ENCODE measurements around the gene TMIGD3.
A peak's percentile ranks its signal among the peaks of the same experiment; 100 is the strongest.
"Not testable (repeated sequence)": the region's sequence is repeated elsewhere in the genome, so short reads cannot be mapped to it uniquely, and the experiment has no call there.

TMIGD3 gene
- 0 reads per million in 3 donors for total RNA-seq

GRCh38 chr1:111503585-111504060, at the start of gene TMIGD3, which contains the start of gene ADORA3:
Gene TMIGD3, minus strand, starts transcription at chr1:111503633. Its CDS starts 279 bp downstream, at chr1:111503354.
Gene ADORA3, minus strand, starts transcription at chr1:111503633. Its CDS starts 279 bp downstream, at chr1:111503354.
- no peak for DNase-seq
- Histone ChIP-seq H3K4me1 (ENCODE audit: control insufficient read depth, insufficient read depth, low read length, poor library complexity, severe bottlenecking) (peaks cover 58% of the 10 kb centered on the region), H3K4me3 (ENCODE audit: insufficient read depth, low read depth, low read length, poor library complexity, severe bottlenecking) (peak within 1 kb of the TSS; percentile 14), H3K9me3 (ENCODE audit: control insufficient read depth, low read length) (no peaks in the 10 kb centered on the region), H3K27me3 (replicated peaks; ENCODE audit: control insufficient read depth, insufficient read depth, low read length, poor library complexity, severe bottlenecking) (no peaks in the 10 kb centered on the region), H3K27ac (ENCODE audit: insufficient read depth, low read length, poor library complexity, severe bottlenecking) (no peak within 1 kb of the TSS), H3K36me3 (ENCODE audit: control insufficient read depth, insufficient read depth, low read length) (no peaks in the 10 kb centered on the region)

GRCh38 chr1:111553196-111553595, 49.8 kb upstream of the TMIGD3 start:
- DNase-seq, result no peak
- H3K4me1 ChIP-seq (ENCODE audit: control insufficient read depth, insufficient read depth, low read length, poor library complexity, severe bottlenecking), result no peaks in the 10 kb centered on the region
- no peaks in the 10 kb centered on the region for H3K36me3 ChIP-seq (ENCODE audit: control insufficient read depth, insufficient read depth, low read length)
- no peaks in the 10 kb centered on the region for H3K9me3 ChIP-seq (ENCODE audit: control insufficient read depth, low read length)
- no peak overlapping the region for H3K4me3 ChIP-seq (ENCODE audit: insufficient read depth, low read depth, low read length, poor library complexity, severe bottlenecking)
- H3K27ac ChIP-seq (ENCODE audit: insufficient read depth, low read length, poor library complexity, severe bottlenecking), result no peak overlapping the region
- no peaks in the 10 kb centered on the region for H3K27me3 ChIP-seq (replicated peaks; ENCODE audit: control insufficient read depth, insufficient read depth, low read length, poor library complexity, severe bottlenecking)

GRCh38 chr1:111552587-111552986, 49.2 kb upstream of the TMIGD3 start:
- Histone ChIP-seq H3K4me3 (ENCODE audit: insufficient read depth, low read depth, low read length, poor library complexity, severe bottlenecking) (no peak overlapping the region), H3K27ac (ENCODE audit: insufficient read depth, low read length, poor library complexity, severe bottlenecking) (no peak overlapping the region), H3K9me3 (ENCODE audit: control insufficient read depth, low read length) (no peaks in the 10 kb centered on the region), H3K27me3 (replicated peaks; ENCODE audit: control insufficient read depth, insufficient read depth, low read length, poor library complexity, severe bottlenecking) (no peaks in the 10 kb centered on the region), H3K36me3 (ENCODE audit: control insufficient read depth, insufficient read depth, low read length) (no peaks in the 10 kb centered on the region), H3K4me1 (ENCODE audit: control insufficient read depth, insufficient read depth, low read length, poor library complexity, severe bottlenecking) (no peaks in the 10 kb centered on the region)
- no peak for DNase-seq

- no peak overlapping the region for H3K27ac ChIP-seq (ENCODE audit: insufficient read depth, low read length, poor library complexity, severe bottlenecking)
- no peaks in the 10 kb centered on the region for H3K4me1 ChIP-seq (ENCODE audit: control insufficient read depth, insufficient read depth, low read length, poor library complexity, severe bottlenecking)
- no peaks in the 10 kb centered on the region for H3K9me3 ChIP-seq (ENCODE audit: control insufficient read depth, low read length)
- no peak overlapping the region for H3K4me3 ChIP-seq (ENCODE audit: insufficient read depth, low read depth, low read length, poor library complexity, severe bottlenecking)
- H3K36me3 ChIP-seq (ENCODE audit: control insufficient read depth, insufficient read depth, low read length), result no peaks in the 10 kb centered on the region
- no peak for DNase-seq
- no peaks in the 10 kb centered on the region for H3K27me3 ChIP-seq (replicated peaks; ENCODE audit: control insufficient read depth, insufficient read depth, low read length, poor library complexity, severe bottlenecking)
Measured at GRCh38 chr1:111551623-111552411, 48.4 kb upstream of the TMIGD3 start.

GRCh38 chr1:111547786-111548185, 44.4 kb upstream of the TMIGD3 start:
- DNase-seq; H3K36me3 ChIP-seq (ENCODE audit: control insufficient read depth, insufficient read depth, low read length); H3K27me3 ChIP-seq (replicated peaks; ENCODE audit: control insufficient read depth, insufficient read depth, low read length, poor library complexity, severe bottlenecking); H3K4me3 ChIP-seq (ENCODE audit: insufficient read depth, low read depth, low read length, poor library complexity, severe bottlenecking); H3K9me3 ChIP-seq (ENCODE audit: control insufficient read depth, low read length); H3K4me1 ChIP-seq (ENCODE audit: control insufficient read depth, insufficient read depth, low read length, poor library complexity, severe bottlenecking); H3K27ac ChIP-seq (ENCODE audit: insufficient read depth, low read length, poor library complexity, severe bottlenecking): not testable (repeated sequence)

GRCh38 chr1:111542187-111542586, 38.8 kb upstream of the TMIGD3 start:
- H3K27ac ChIP-seq (ENCODE audit: insufficient read depth, low read length, poor library complexity, severe bottlenecking), result no peak overlapping the region
- DNase-seq, result no peak

GRCh38 chr1:111541721-111542120, 38.3 kb upstream of the TMIGD3 start:
- Histone ChIP-seq H3K36me3 (ENCODE audit: control insufficient read depth, insufficient read depth, low read length) (no peaks in the 10 kb centered on the region), H3K27ac (ENCODE audit: insufficient read depth, low read length, poor library complexity, severe bottlenecking) (no peak overlapping the region), H3K27me3 (replicated peaks; ENCODE audit: control insufficient read depth, insufficient read depth, low read length, poor library complexity, severe bottlenecking) (no peaks in the 10 kb centered on the region), H3K4me1 (ENCODE audit: control insufficient read depth, insufficient read depth, low read length, poor library complexity, severe bottlenecking) (no peaks in the 10 kb centered on the region), H3K4me3 (ENCODE audit: insufficient read depth, low read depth, low read length, poor library complexity, severe bottlenecking) (no peak overlapping the region), H3K9me3 (ENCODE audit: control insufficient read depth, low read length) (no peaks in the 10 kb centered on the region)
- no peak for DNase-seq

More at GRCh38 chr1:111542187-111542586, 38.8 kb upstream of the TMIGD3 start:
- no peaks in the 10 kb centered on the region for H3K27me3 ChIP-seq (replicated peaks; ENCODE audit: control insufficient read depth, insufficient read depth, low read length, poor library complexity, severe bottlenecking)
- no peaks in the 10 kb centered on the region for H3K4me1 ChIP-seq (ENCODE audit: control insufficient read depth, insufficient read depth, low read length, poor library complexity, severe bottlenecking)
- H3K9me3 ChIP-seq (ENCODE audit: control insufficient read depth, low read length), result no peaks in the 10 kb centered on the region
- H3K4me3 ChIP-seq (ENCODE audit: insufficient read depth, low read depth, low read length, poor library complexity, severe bottlenecking), result no peak overlapping the region
- no peaks in the 10 kb centered on the region for H3K36me3 ChIP-seq (ENCODE audit: control insufficient read depth, insufficient read depth, low read length)

- H3K4me1 ChIP-seq (ENCODE audit: control insufficient read depth, insufficient read depth, low read length, poor library complexity, severe bottlenecking), result no peaks in the 10 kb centered on the region
- H3K9me3 ChIP-seq (ENCODE audit: control insufficient read depth, low read length), result no peaks in the 10 kb centered on the region
- H3K27ac ChIP-seq (ENCODE audit: insufficient read depth, low read length, poor library complexity, severe bottlenecking), result no peak overlapping the region
- H3K4me3 ChIP-seq (ENCODE audit: insufficient read depth, low read depth, low read length, poor library complexity, severe bottlenecking), result no peak overlapping the region
- no peaks in the 10 kb centered on the region for H3K36me3 ChIP-seq (ENCODE audit: control insufficient read depth, insufficient read depth, low read length)
- no peak for DNase-seq
- H3K27me3 ChIP-seq (replicated peaks; ENCODE audit: control insufficient read depth, insufficient read depth, low read length, poor library complexity, severe bottlenecking), result no peaks in the 10 kb centered on the region
Measured at GRCh38 chr1:111540928-111541327, 37.5 kb upstream of the TMIGD3 start.

- no peak overlapping the region for H3K4me3 ChIP-seq (ENCODE audit: insufficient read depth, low read depth, low read length, poor library complexity, severe bottlenecking)
- no peaks in the 10 kb centered on the region for H3K36me3 ChIP-seq (ENCODE audit: control insufficient read depth, insufficient read depth, low read length)
- no peaks in the 10 kb centered on the region for H3K27me3 ChIP-seq (replicated peaks; ENCODE audit: control insufficient read depth, insufficient read depth, low read length, poor library complexity, severe bottlenecking)
- no peaks in the 10 kb centered on the region for H3K4me1 ChIP-seq (ENCODE audit: control insufficient read depth, insufficient read depth, low read length, poor library complexity, severe bottlenecking)
- no peak for DNase-seq
- H3K9me3 ChIP-seq (ENCODE audit: control insufficient read depth, low read length), result no peaks in the 10 kb centered on the region
- no peak overlapping the region for H3K27ac ChIP-seq (ENCODE audit: insufficient read depth, low read length, poor library complexity, severe bottlenecking)
Measured at GRCh38 chr1:111538343-111539025, 35.1 kb upstream of the TMIGD3 start.

Measured in effector memory CD4-positive, alpha-beta T cell (primary cell).